Suprapubic skin (tissue), 4 donors: Measurements from ENCODE around the gene NKD2.

Source experiments
- CTCF ChIP-seq, 2 donors: fragments of 200-600 bp in 1 of 2; fragments of 450-650 bp in 1 of 2; sonication (generic) in 1 of 2; IDR thresholded peaks; one replicate each; pipeline ENCODE4 v1.5.1; 2016 to 2019; ENCODE audit warnings: antibody characterized with exemption in 2 of 2, mild to moderate bottlenecking in 1 of 2, moderate library complexity in 1 of 2
- EP300 ChIP-seq: sonication (generic); formaldehyde crosslinking; IDR thresholded peaks from one replicate; pipeline ENCODE4 v1.6.1; 2017; ENCODE audit warnings: antibody characterized with exemption
- POLR2A ChIP-seq, 2 donors: fragments of 450-650 bp; IDR thresholded peaks; one replicate each; pipeline ENCODE4 v1.6.1; 2017; ENCODE audit warnings: antibody characterized with exemption in 2 of 2, mild to moderate bottlenecking in 2 of 2, moderate library complexity in 2 of 2
- POLR2AphosphoS5 ChIP-seq, 3 donors: sonication (generic); formaldehyde crosslinking; IDR thresholded peaks; one replicate each; pipeline ENCODE4 v1.6.1; 2017; ENCODE audit warnings: antibody characterized with exemption in 3 of 3

- TF ChIP-seq CTCF (IDR thresholded peaks at IDR 0.05) (no peak), POLR2A (IDR thresholded peaks at IDR 0.05) (no peak), EP300 (no peak), POLR2AphosphoS5 (IDR thresholded peaks at IDR 0.05) (no peak)
These were observed 26.0 kb upstream of the NKD2 start for GRCh38 chr5:982377-983237.
